GM18907 (cell line): ENCODE measurements around the gene NIPAL3.
"Not testable (repeated sequence)": the region's sequence is repeated elsewhere in the genome, so short reads cannot be mapped to it uniquely, and the experiment has no call there.

Experiments used
- ATAC-seq: cut with Tn5 transposase; IDR thresholded peaks from one replicate; pipeline ENCODE4 v1.9.1; 2021; ENCODE audit warnings: mild to moderate bottlenecking, moderate library complexity; ENCODE audit not compliant: unreplicated experiment

NIPAL3 gene

DNA sequence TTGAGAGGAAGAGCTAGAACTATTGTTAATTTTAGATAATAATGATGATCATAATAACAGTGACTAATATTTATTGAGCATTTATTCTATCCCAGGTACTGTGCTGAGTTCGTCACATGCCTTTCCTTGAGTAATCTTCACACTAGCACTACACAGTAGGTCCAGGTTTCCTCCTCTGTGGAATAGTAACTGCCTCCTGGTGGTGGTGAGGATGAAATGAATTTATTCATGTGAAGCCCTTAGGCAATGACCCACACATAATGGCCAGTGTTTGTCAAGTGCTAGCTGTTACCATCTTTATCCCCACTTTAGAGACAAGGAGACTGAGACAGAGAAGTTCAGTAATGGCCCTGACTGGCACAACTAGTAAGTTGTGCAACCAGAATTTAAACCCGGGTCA is 5.9 kb downstream of the NIPAL3 start:
- no peak for ATAC-seq

DNA sequence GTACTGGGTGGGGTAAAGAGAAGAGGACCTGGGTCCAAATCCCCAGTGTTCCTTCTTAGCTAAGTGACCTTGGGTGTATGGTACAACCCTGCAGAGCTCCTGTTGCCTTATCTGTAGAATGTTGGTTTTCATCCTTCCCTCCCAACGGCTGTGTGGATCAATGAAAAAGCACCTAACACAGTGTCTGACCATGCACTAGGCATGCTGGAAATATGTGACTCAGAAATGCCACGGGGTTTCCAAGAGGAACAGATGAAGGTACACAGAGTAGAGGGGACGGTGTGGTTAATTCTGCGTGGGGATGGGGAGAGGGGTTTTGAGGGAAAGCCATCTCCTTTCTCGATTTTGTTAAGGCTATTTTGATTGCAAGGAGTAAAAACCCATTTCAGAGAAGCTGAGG is 8.6 kb downstream of the NIPAL3 start:
- ATAC-seq = no peak

- no peak for ATAC-seq
Observed at GRCh38 chr1:24424990-24425389, 9.4 kb downstream of the NIPAL3 start.

DNA sequence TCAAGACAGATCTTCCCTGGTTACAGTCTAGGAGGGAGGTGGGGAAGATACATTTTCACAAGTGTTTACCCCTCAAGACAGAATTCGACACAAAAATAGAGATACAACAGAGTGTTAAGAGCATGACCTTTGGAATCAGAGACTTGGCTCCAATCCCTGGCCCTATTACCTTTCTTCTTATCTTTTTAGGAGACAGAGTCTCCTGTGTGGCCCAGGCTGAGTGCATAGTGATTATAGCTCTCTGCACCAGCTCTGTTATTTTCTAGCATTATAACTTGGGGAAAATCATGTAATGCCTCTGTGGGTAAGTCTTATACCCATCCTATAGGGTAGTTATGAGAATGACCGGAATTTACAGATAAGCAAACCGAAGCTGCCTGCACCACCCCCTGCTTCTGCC is 9.8 kb downstream of the NIPAL3 start:
- ATAC-seq = no peak

GRCh38 chr1:24425922-24426321 is 10.3 kb downstream of the NIPAL3 start:
- no peak for ATAC-seq

- ATAC-seq = no peak
Observed at GRCh38 chr1:24426744-24427544, 11.3 kb downstream of the NIPAL3 start.

DNA sequence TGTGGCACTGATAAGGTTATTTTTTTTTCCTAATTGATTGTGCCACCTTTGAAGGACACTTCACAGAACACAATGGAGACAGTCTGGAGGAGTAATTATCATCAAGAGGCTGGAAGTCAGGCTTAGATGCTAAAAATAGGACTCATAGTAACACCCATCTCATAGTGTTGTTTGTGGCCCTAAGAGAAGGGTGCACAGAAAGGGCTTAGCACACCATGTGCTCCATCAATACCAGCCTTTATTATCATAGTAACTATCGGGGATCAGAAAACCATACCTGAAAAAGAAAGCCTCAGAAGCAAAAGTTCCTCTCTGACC is 11.9 kb downstream of the NIPAL3 start:
- ATAC-seq = no peak

DNA sequence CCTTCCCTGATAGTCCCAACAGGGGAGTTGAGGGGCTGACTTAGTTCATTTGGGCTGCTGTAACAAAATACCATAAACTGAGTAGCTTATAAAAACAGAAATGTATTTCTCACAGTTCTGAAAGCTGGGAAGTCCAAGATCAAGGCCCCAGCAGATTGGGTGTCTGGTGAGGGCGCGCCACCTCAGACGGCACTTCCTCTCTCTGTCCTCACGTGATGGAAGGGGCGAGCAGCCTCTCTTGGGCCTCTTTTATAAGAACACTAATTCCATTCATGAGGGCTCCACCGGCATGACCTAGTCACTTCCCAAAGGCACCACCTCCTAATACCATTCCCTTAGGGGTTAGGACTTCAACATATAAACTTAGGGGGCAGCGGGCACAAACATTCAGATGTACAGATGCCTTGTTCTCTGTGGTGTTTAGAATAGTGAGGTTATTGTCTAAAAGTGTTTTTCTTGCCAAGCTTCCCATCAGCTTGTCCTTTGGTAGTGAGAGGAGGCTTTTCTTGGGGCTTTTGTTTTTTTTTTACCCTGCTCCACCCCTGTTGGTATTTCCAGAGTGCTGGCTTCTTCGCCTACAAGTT is 20.3 kb downstream of the NIPAL3 start:
- ATAC-seq = no peak

GRCh38 chr1:24437631-24438396 is 22.2 kb downstream of the NIPAL3 start:
- no peak for ATAC-seq

GRCh38 chr1:24438423-24438901 is 22.9 kb downstream of the NIPAL3 start:
- ATAC-seq = no peak

GRCh38 chr1:24440436-24440835 is 24.8 kb downstream of the NIPAL3 start:
- ATAC-seq = no peak

DNA sequence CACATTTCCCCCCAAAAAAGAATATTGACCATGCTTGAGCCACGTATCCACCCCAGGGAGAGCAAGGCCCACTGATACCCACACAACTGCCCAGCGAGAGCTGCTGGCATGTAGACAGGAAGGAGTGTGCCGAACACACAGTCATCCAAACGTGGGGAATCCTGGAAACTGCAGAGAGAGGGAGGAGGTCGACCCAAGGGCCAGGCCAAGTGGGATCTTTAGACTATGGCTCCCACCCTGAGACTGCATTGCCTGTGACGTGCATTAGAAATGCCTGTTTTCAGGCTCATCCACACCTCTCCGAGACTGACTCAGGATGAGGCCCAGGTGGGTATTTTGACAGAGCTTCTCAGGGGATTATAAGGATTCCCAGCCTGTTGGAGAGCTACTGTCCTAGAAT is 25.9 kb downstream of the NIPAL3 start:
- ATAC-seq = no peak

GRCh38 chr1:24441996-24442668 is 26.5 kb downstream of the NIPAL3 start:
- no peak for ATAC-seq

- ATAC-seq = no peak
Observed at GRCh38 chr1:24442764-24443163, 27.2 kb downstream of the NIPAL3 start.

DNA sequence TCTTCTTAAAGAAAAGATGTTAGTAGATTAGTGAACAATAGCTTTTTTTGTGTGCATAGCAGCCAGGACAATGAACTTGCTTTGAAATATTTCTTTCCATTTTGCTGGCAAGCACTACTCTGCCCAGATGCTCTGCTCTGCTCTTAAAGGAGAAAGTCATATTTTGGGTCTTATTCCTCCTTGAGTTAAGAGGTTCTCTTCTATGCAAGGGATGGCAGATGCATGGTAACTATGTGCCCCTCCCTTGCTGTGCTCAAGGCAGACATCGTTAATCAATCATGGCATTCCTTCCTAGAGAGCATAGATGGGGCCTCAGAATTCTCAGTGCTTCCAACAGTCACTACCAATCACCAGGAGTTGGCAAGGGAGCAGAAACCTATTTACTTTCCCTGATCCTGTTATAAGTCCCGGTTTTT is 27.6 kb downstream of the NIPAL3 start:
- ATAC-seq = no peak

DNA sequence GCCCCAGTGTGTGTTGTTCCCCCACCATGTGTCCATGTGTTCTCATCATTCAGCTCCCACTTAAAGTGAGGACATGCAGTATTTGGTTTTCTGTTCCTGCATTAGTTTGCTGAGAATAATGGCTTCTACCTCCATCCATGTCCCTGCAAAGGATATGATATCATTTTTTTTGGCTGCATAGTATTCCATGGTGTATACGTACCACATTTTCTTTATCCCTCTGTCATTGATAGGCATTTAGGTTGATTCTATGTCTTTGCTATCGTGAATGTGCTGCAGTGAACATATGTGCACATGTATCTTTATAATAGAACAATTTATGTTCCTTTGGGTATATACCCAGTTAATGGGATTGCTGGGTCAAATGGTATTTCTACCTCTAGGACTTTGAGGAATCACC is 30.8 kb downstream of the NIPAL3 start:
- ATAC-seq = not testable (repeated sequence)

DNA sequence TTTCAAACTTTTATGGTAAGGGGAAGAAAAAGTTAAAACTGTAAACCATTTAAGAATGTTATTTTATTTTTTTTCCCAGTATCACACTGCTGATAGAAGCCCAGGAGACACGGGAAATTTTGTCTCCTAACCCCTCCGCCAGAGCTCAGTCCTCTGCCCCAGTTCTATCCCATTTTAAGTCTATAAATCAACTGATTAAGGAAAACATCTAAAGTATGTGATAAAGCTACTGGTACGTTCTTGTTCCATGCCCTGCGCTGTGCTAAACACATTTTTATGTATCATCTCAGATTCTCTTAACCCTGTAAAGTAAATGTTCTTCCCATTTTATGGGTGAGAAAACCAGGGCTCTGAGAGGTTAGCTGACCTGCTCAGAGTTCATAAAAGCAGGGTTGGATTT is 34.7 kb downstream of the NIPAL3 start:
- ATAC-seq = no peak

GRCh38 chr1:24450857-24451397 is 35.3 kb downstream of the NIPAL3 start:
- no peak for ATAC-seq

- ATAC-seq = no peak
Observed at GRCh38 chr1:24451746-24452145, 36.1 kb downstream of the NIPAL3 start.

GRCh38 chr1:24452922-24453485 is 37.4 kb downstream of the NIPAL3 start:
- ATAC-seq = no peak

GRCh38 chr1:24454673-24455072 is 39.1 kb downstream of the NIPAL3 start:
- ATAC-seq = no peak
